OCI-LY7 (cell line): ENCODE results near the gene BCL2L14. TPM values are rescaled to one million over a fixed set of nuclear protein-coding genes. Genes with fewer than 3 reads are reported as not detected.

ENCODE experiments used
- BruUV-seq: library from RNA; stranded (reverse); fragments of 400-500 nt; replicated peaks from 2 replicates; lab custom pipeline; 2021; lab: Mats Ljungman, UMichigan
- CTCF ChIA-PET: fragments of 300-600 bp; sonication (Branson Sonifier 250); formaldehyde crosslinking; loops from one replicate; lab custom pipeline; 2022; ENCODE audit warnings: antibody characterized with exemption; ENCODE audit not compliant: unreplicated experiment; lab: Charles Lee
- POLR2A ChIA-PET: fragments of 300-600 bp; sonication (Branson Sonifier 250); formaldehyde crosslinking; loops from one replicate; lab custom pipeline; 2022; ENCODE audit warnings: antibody characterized with exemption; lab: Charles Lee
- DNase-seq: peaks from one replicate; pipeline ENCODE4 v3.0.0-alpha.2; 2015; ENCODE audit warnings: low spot score
- H2AFZ ChIP-seq: fragments of 200-600 bp; sonication (generic), shearing (Covaris generic); 2 replicates; pipeline ENCODE4 v1.6.1; 2014; ENCODE audit warnings: mild to moderate bottlenecking, antibody characterized with exemption, low read length, moderate library complexity
- H3K27ac ChIP-seq: fragments of 200-600 bp; sonication (generic); 2 replicates; pipeline ENCODE4 v1.5.1; 2014; ENCODE audit warnings: mixed run types, low read depth, mild to moderate bottlenecking, moderate library complexity, low read length, inconsistent platforms; ENCODE audit not compliant: poor library complexity, severe bottlenecking
- H3K36me3 ChIP-seq: fragments of 200-600 bp; sonication (generic); 2 replicates; pipeline ENCODE4 v1.6.1; 2014; ENCODE audit warnings: mild to moderate bottlenecking, antibody characterized with exemption, low read length, moderate library complexity, mixed read lengths; ENCODE audit not compliant: insufficient read depth
- H3K4me1 ChIP-seq: fragments of 200-600 bp; sonication (generic); 2 replicates; pipeline ENCODE4 v1.5.1; 2014; ENCODE audit warnings: mild to moderate bottlenecking, low read length; ENCODE audit not compliant: insufficient read depth, poor library complexity, severe bottlenecking
- H3K4me2 ChIP-seq: fragments of 200-600 bp; sonication (generic); 2 replicates; pipeline ENCODE4 v1.6.1; 2014; ENCODE audit warnings: mild to moderate bottlenecking, low read length
- H3K4me3 ChIP-seq: fragments of 200-600 bp; sonication (generic); 2 replicates; pipeline ENCODE4 v1.5.1; 2014; ENCODE audit warnings: mild to moderate bottlenecking, low read depth, low read length; ENCODE audit not compliant: poor library complexity, severe bottlenecking
- H3K79me2 ChIP-seq: fragments of 200-600 bp; sonication (generic); 2 replicates; pipeline ENCODE4 v1.6.1; 2016; ENCODE audit warnings: low read depth, mild to moderate bottlenecking, low read length, moderate library complexity, mixed read lengths; ENCODE audit not compliant: insufficient read depth
- H3K9me2 ChIP-seq: fragments of 200-600 bp; sonication (generic); 2 replicates; pipeline ENCODE4 v1.6.1; 2016; ENCODE audit warnings: mild to moderate bottlenecking, low read length, mixed read lengths; ENCODE audit not compliant: insufficient read depth
- H3K9me3 ChIP-seq: fragments of 200-600 bp; sonication (generic); 2 replicates; pipeline ENCODE4 v1.6.1; 2014; ENCODE audit warnings: mild to moderate bottlenecking, mixed run types, low read length, mixed read lengths
- H4K20me1 ChIP-seq: fragments of 200-600 bp; sonication (generic); 2 replicates; pipeline ENCODE4 v1.6.1; 2014; ENCODE audit warnings: mild to moderate bottlenecking, antibody characterized with exemption, low read length, moderate library complexity, mixed read lengths; ENCODE audit not compliant: insufficient read depth
- CTCF ChIP-seq: fragments of 200-600 bp; sonication (generic); conservative IDR thresholded peaks from 2 replicates; pipeline ENCODE4 v1.5.1; 2014; ENCODE audit warnings: mild to moderate bottlenecking, antibody characterized with exemption, low read length, moderate library complexity, mixed read lengths
- EZH2phosphoT487 ChIP-seq: fragments of 200-600 bp; sonication (generic); IDR thresholded peaks from 2 replicates; pipeline ENCODE4 v1.6.1; 2018; ENCODE audit warnings: low read depth, borderline replicate concordance, mild to moderate bottlenecking, mixed run types, antibody characterized with exemption, low read length, moderate library complexity, mixed read lengths
- intact Hi-C: fragments of 100-400 bp; cut with micrococcal nuclease; formaldehyde crosslinking; loops from one replicate; pipeline ENCODE4 v1.10.0; 2022; ENCODE audit not compliant: unreplicated experiment
- total RNA-seq, 2 experiments: library from RNA; depleted of rRNA in 1 of 2; stranded (reverse); fragments of >200 nt in 1 of 2; shearing (Covaris generic) in 1 of 2; gene quantifications; 2 replicates each; pipeline ENCODE4 v1.2.3, GENCODE V29; 2014 to 2022

Gene BCL2L14
- total RNA-seq, 2 experiments from 2014 or later, result not detected

- Histone ChIP-seq H3K9me3 (no peaks in the 10 kb centered on the region), H2AFZ (no peak overlapping the region), H3K4me1 (no peaks in the 10 kb centered on the region), H3K4me2 (no peak overlapping the region), H3K9me2 (no peaks in the 10 kb centered on the region), H3K36me3 (no peaks in the 10 kb centered on the region), H3K27ac (no peak overlapping the region), H3K4me3 (no peak overlapping the region), H3K79me2 (no peaks in the 10 kb centered on the region), H4K20me1 (no peaks in the 10 kb centered on the region)
- DNase-seq, result no peak
- ChIA-PET CTCF (no interaction called here), POLR2A (no interaction called here)
- no peak for TF ChIP-seq CTCF
- TF ChIP-seq EZH2phosphoT487, result no peak
- BruUV-seq, result no TSS peak
- intact Hi-C loops, result no loop called here
Measured at GRCh38 chr12:12054993-12055392, 15.7 kb upstream of the BCL2L14 start.

- no peaks in the 10 kb centered on the region for H3K79me2 ChIP-seq
- no peaks in the 10 kb centered on the region for H4K20me1 ChIP-seq
- intact Hi-C loops, result no loop called here
- no peak overlapping the region for H3K4me3 ChIP-seq
- no peak overlapping the region for H2AFZ ChIP-seq
- no peaks in the 10 kb centered on the region for H3K9me2 ChIP-seq
- no TSS peak for BruUV-seq
- no peak overlapping the region for H3K4me2 ChIP-seq
- TF ChIP-seq EZH2phosphoT487 (no peak), CTCF (no peak)
- no peak overlapping the region for H3K27ac ChIP-seq
- no peak for DNase-seq
- no peaks in the 10 kb centered on the region for H3K4me1 ChIP-seq
- ChIA-PET CTCF (no interaction called here), POLR2A (interaction anchor here (0.7 kb wide), 1 partner anchor 106 kb away, joined by 3 read pairs; no protein-coding TSS in a partner anchor)
- H3K36me3 ChIP-seq, result no peaks in the 10 kb centered on the region
- no peaks in the 10 kb centered on the region for H3K9me3 ChIP-seq
Measured at GRCh38 chr12:12056951-12057350, 13.8 kb upstream of the BCL2L14 start.

- H3K4me2 ChIP-seq, result no peak overlapping the region
- H3K36me3 ChIP-seq, result no peaks in the 10 kb centered on the region
- no peaks in the 10 kb centered on the region for H3K9me3 ChIP-seq
- DNase-seq, result no peak
- H3K27ac ChIP-seq, result no peak overlapping the region
- BruUV-seq, result no TSS peak
- H2AFZ ChIP-seq, result no peak overlapping the region
- H3K9me2 ChIP-seq, result no peaks in the 10 kb centered on the region
- CTCF ChIA-PET, result no interaction called here
- POLR2A ChIA-PET, result no interaction called here
- no peaks in the 10 kb centered on the region for H3K79me2 ChIP-seq
- H3K4me1 ChIP-seq, result no peaks in the 10 kb centered on the region
- intact Hi-C loops, result no loop called here
- TF ChIP-seq CTCF, result no peak
- TF ChIP-seq EZH2phosphoT487, result no peak
- H4K20me1 ChIP-seq, result no peaks in the 10 kb centered on the region
- no peak overlapping the region for H3K4me3 ChIP-seq
Measured at GRCh38 chr12:12064596-12064995, 6.1 kb upstream of the BCL2L14 start.
